Ascending aorta (tissue), 2 donors: ENCODE results near the gene FGD1. TPM values are rescaled to one million over a fixed set of nuclear protein-coding genes. Genes with fewer than 3 reads are reported as not detected.

Experiments used
- DNase-seq, 2 donors: peaks; one replicate each; pipeline ENCODE4 v3.0.0-alpha.2; 2019; ENCODE audit warnings: low spot score in 2 of 2
- H3K27ac ChIP-seq, 2 donors: fragments of 200-600 bp; sonication (generic); one replicate each; pipeline ENCODE4 v1.5.1; 2016 to 2017; ENCODE audit warnings: mild to moderate bottlenecking in 1 of 2
- H3K27me3 ChIP-seq: fragments of 200-600 bp; sonication (generic); one replicate; pipeline ENCODE4 v1.5.1; 2017
- H3K36me3 ChIP-seq, 2 donors: fragments of 200-600 bp; sonication (generic); one replicate each; pipeline ENCODE4 v1.5.1; 2016
- H3K4me1 ChIP-seq, 2 donors: fragments of 200-600 bp; sonication (generic); one replicate each; pipeline ENCODE4 v1.5.1; 2016 to 2017; ENCODE audit warnings: mild to moderate bottlenecking in 1 of 2
- H3K4me3 ChIP-seq, 2 donors: fragments of 200-600 bp; sonication (generic); one replicate each; pipeline ENCODE4 v1.5.1; 2016 to 2017; ENCODE audit warnings: mild to moderate bottlenecking in 1 of 2
- H3K9me3 ChIP-seq, 2 donors: fragments of 200-600 bp; sonication (generic); one replicate each; pipeline ENCODE4 v1.5.1; 2016
- CTCF ChIP-seq, 3 experiments: fragments of 200-600 bp in 2 of 3; fragments of 450-650 bp in 1 of 3; sonication (generic) in 2 of 3; IDR thresholded peaks; one replicate each; pipeline ENCODE4 v1.5.1; 2016 to 2019; ENCODE audit warnings: antibody characterized with exemption in 3 of 3, mild to moderate bottlenecking in 1 of 3, moderate library complexity in 1 of 3
- intact Hi-C: fragments of 100-400 bp; cut with DNase I; formaldehyde crosslinking; loops from one replicate; pipeline ENCODE4 v1.15.1; 2023
- total RNA-seq: library from RNA; depleted of rRNA; stranded (reverse); fragments of >200 nt; gene quantifications from one replicate; pipeline ENCODE4 v1.1.0, GENCODE V29; 2016

The FGD1 gene
- total RNA-seq, 1 donor from 2014 or later: 16.5 TPM

GRCh38 chrX:54529552-54530356 is 33.7 kb upstream of the FGD1 start, which contains the start of gene GNL3L:
Gene GNL3L (plus strand): TSS chrX:54530219. CDS start chrX:54532567, 2,348 bp downstream.
- peak; percentile 60 to 92 for DNase-seq
- Histone ChIP-seq H3K36me3 (no peaks in the 10 kb centered on the region), H3K9me3 (no peaks in the 10 kb centered on the region), H3K4me3 (peak within 1 kb of the TSS; percentile 69 to 79), H3K27me3 (no peaks in the 10 kb centered on the region), H3K4me1 (no peaks in the 10 kb centered on the region), H3K27ac (peak within 1 kb of the TSS; percentile 65 to 73)
- TF ChIP-seq CTCF (IDR thresholded peaks at IDR 0.05): no peak
- intact Hi-C loops: loop anchor here (1.0 to 10.0 kb wide), 8 partner anchors 33 to 487 kb away; partner anchors contain the start of genes APEX2, FGD1, TSR2 and WNK3

- Histone ChIP-seq H3K27me3 (no peaks in the 10 kb centered on the region), H3K9me3 (no peaks in the 10 kb centered on the region), H3K4me1 (no peaks in the 10 kb centered on the region), H3K36me3 (no peaks in the 10 kb centered on the region), H3K27ac (peak overlapping the region; percentile 65 to 73), H3K4me3 (peak overlapping the region; percentile 69 to 79)
- TF ChIP-seq CTCF (IDR thresholded peaks at IDR 0.05): no peak
- intact Hi-C loops: loop anchor here (1.0 to 2.0 kb wide), 3 partner anchors 33 to 280 kb away; partner anchors contain the start of genes FGD1 and WNK3
- no peak for DNase-seq
Measured at GRCh38 chrX:54529151-54529550, 33.1 kb upstream of the FGD1 start.

GRCh38 chrX:54509400-54509799 is 13.4 kb upstream of the FGD1 start:
- H3K4me3 ChIP-seq: no peak overlapping the region
- no peaks in the 10 kb centered on the region for H3K36me3 ChIP-seq
- H3K27ac ChIP-seq: no peak overlapping the region
- intact Hi-C loops: no loop called here
- no peaks in the 10 kb centered on the region for H3K9me3 ChIP-seq
- TF ChIP-seq CTCF (IDR thresholded peaks at IDR 0.05): no peak
- H3K27me3 ChIP-seq: no peaks in the 10 kb centered on the region
- no peak for DNase-seq
- H3K4me1 ChIP-seq: no peaks in the 10 kb centered on the region

- H3K27ac ChIP-seq: peak overlapping the region; percentile 73 to 84
Measured at GRCh38 chrX:54496936-54497335, 902 bp upstream of the FGD1 start.

GRCh38 chrX:54496517-54496852 is 451 bp upstream of the FGD1 start:
- peak overlapping the region; percentile 74 to 79 for H3K4me3 ChIP-seq
- intact Hi-C loops: loop anchor here (1.0 to 2.0 kb wide), 3 partner anchors 14 to 56 kb away; partner anchors contain the start of gene TSR2
- DNase-seq: no peak
- H3K4me1 ChIP-seq: peaks cover 0 to 3% of the 10 kb centered on the region in 2 donors
- no peaks in the 10 kb centered on the region for H3K27me3 ChIP-seq
- TF ChIP-seq CTCF (IDR thresholded peaks at IDR 0.05): no peak
- H3K27ac ChIP-seq: peak overlapping the region; percentile 73 to 84
- no peaks in the 10 kb centered on the region for H3K36me3 ChIP-seq
- H3K9me3 ChIP-seq: no peaks in the 10 kb centered on the region

More at GRCh38 chrX:54496936-54497335, 902 bp upstream of the FGD1 start:
- intact Hi-C loops: loop anchor here (1.0 to 2.0 kb wide), 3 partner anchors 14 to 57 kb away; partner anchors contain the start of gene TSR2
- TF ChIP-seq CTCF (IDR thresholded peaks at IDR 0.05): no peak
- H3K9me3 ChIP-seq: no peaks in the 10 kb centered on the region
- H3K4me1 ChIP-seq: peaks cover 0 to 3% of the 10 kb centered on the region in 2 donors
- H3K36me3 ChIP-seq: no peaks in the 10 kb centered on the region
- H3K4me3 ChIP-seq: peak overlapping the region; percentile 74 to 79
- H3K27me3 ChIP-seq: no peaks in the 10 kb centered on the region
- DNase-seq: no peak
